ENCODE data around the gene SLC6A3.
"Not testable (repeated sequence)": the region's sequence is repeated elsewhere in the genome, so short reads cannot be mapped to it uniquely, and the experiment has no call there.

Gene SLC6A3

DNA sequence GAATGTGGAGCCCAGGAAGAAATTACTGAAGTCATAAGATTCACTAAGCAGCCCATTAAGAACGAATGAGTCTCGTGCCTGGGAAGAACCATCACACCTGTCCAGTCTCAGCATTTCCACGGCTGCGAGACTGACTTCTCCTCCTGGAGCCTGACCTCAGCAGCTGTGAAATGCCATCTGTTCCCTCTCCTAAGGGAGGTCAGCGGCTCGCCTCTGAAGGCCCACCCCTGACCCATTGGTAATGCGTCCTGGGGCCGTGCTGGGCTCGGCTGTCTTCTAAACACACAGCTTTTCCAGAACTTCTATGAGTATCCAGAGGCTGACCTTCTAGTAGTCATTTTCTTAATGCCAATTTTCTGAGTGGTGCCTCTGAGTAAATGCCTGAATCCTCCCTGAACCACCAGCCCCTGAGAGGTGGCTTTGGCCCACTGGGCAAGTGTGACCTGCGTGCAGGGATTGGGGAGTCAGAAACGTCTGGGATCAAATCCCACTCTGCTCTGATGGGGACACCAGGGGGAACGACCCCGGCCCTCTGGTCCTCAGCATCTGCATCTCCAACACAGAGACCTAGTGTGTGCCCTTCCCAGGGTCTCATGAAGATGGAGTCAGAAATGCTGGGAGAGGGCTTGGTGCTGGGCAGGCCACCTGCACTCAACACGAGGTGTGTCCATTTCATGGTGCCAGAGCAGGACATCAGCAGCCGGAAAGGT lies 5.7 kb downstream of the SLC6A3 start:
- DNase-seq, result no peak

DNA sequence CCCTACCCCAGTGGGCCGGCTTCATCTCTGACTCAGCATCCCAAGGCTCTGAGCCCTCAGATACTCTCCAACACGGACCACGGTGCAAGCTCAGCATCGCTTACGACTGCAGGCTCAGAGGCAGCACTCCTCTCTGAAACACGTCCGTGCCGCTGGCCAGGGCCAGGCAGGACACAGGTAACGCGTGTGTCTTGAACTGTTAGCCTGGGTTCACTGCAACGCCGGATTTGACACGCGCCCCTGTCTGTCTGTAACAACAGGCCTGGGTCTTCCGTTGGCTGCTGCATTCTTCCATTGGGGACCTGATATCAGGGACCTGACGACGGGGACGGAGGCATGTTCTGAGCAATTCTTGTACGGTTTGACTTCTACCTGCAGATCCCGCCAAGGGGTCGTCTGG lies 6.4 kb downstream of the SLC6A3 start:
- DNase-seq, result no peak

DNA sequence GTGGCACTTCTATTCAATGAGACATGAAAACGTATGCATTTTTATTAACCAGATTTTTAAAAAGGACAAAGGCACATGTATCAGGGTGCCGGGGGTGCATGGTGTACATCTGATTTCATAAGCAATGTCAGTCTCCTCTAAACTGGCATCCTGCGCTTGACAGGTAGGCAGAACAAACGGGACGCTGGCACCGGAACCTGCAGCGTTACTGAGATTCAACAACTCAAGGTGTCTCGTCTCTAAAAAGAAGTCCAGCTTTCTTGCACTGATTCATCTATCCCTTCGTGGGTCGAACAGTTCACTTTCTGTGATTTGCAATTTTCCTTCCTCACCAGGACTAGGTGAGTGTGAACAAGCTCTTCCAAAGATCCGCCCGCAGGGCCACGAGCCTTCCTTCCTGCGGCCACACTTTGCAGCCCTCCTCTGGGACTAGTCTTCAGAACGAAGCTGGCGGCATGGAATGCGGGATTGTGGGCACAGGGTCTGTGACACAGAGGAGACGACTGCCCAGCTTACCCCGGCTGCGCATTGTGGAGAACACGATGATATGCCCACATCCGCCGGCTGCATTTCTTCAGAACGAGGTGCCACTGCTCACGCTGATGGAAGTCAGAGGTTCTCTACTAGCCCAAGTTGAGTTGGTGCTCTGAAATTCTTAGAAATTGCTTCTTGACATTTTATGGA lies 7.2 kb downstream of the SLC6A3 start:
- DNase-seq, result no peak

DNA sequence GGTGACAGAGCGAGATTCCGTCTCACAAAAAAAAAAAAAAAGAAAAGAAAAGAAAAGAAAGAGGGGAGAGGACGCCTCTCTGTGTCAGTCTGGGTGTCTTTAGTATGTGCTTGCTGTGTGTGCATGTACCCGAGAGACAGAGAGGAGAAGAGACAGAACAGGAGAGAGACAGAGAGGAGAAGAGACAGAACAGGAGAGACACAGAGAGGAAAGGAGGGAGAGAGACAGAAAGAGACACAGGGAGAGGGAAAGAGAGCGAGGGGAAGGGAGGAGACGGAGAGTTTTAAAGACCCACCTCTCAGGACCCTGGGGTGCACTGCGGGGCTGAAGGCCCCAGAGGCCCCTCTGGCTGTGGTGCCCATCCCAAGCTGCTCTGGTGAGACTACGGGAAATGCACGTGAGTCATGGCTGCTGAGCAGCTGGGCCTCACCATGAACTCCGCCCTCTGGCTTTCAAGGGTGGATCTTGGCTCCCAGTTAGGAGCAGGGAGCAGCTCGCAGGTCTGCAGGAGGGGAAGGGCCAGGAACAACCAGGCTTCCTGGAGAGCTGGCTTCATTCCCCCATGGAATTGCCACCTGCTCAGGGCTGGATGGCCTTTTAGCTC lies 7.9 kb downstream of the SLC6A3 start:
- peak; percentile 60 for DNase-seq

DNA sequence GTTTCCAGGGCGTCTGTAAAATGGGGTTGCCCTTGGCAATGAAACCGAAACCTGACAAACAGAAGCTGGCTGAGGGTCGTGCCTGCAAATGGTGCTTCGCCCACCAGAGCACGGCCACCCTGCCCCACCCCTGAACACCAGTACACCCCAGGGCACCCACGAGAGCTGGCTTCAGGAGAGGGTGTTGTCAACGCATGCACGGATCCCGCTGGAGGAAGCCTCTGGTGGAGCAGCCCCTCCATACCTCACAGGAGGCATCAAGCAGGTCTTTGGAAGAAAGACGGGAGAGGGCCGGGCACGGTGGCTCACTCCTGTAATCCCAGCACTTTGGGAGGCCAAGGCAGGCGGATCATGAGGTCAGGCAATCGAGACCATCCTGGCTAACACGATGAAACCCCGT lies 8.6 kb downstream of the SLC6A3 start:
- no peak for DNase-seq

DNA sequence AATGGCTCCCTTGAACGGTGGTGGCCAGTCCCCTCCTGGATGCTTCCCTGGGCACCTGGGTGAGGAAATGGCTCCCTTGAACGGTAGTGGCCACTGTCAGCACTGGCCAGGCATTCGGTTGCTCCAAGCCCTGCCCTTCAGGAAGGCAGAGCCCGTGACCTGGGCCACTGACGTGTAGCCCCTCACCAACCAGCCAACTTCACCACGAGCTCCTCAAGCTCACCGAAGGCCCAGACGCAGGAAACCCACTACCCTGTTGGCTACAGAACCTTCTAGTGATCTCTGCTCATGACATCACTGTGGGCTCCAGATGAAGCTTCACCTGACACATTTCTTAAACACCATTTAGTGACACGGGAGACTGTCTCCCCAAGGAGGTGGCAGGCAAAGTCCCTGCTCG lies 9.2 kb downstream of the SLC6A3 start:
- DNase-seq, result no peak

DNA sequence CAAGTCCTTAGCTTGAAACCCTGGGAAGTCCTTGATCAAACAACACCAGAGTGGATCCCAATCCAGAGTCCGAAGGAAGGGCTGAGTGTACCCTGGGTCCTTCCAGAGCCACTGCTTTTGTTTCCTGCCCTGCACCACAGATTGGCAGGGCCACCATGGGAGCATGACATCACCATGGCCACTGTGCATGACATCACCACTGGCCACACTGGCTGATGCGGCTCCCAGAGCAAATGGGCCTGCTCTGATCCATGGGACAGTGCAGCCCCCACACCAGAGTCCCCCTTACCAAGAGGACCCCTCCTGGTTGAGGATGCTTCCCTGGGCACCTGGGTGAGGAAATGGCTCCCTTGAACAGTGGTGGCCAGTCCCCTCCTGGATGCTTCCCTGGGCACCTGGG lies 9.9 kb downstream of the SLC6A3 start:
- DNase-seq, result no peak

DNA sequence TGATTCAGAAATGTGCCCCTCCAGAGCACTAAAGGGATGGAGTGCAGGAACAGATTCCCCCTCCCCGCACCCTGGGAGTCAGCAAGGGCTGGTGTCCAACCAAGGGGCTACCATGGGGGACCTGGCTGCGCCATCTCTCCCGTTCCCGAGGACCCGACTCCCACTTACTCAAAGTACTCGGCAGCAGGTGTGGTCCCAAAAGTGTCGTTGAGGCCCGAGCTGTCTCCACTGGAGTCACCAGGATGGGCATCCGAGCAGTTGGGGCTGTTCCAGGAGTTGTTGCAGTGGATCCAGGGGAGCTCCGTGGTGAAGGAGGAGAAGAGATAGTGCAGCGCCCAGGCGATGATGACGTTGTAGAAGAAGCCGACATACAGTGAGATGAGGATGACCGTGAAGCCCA lies 12.9 kb downstream of the SLC6A3 start:
- DNase-seq, result no peak

DNA sequence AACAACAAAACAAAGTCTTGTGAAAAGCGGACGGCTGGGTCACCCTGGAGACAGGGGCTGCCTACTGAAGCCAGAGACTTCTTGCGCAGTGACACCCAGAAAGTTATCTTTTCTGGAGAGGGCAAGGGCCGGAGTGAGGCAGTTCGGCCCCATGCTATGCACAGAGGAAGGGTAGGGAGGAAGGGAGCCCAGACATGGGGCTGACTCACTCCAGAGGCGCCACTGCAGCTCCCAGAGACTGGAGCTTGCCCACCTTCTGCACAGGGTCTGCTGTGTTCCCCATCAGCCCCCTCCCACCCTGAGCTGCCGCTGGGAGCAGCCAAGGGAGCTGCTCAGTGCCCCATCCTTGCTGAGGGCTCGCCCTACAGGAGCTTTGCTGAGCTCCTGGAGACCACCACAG lies 13.3 kb downstream of the SLC6A3 start:
- DNase-seq, result no peak

DNA sequence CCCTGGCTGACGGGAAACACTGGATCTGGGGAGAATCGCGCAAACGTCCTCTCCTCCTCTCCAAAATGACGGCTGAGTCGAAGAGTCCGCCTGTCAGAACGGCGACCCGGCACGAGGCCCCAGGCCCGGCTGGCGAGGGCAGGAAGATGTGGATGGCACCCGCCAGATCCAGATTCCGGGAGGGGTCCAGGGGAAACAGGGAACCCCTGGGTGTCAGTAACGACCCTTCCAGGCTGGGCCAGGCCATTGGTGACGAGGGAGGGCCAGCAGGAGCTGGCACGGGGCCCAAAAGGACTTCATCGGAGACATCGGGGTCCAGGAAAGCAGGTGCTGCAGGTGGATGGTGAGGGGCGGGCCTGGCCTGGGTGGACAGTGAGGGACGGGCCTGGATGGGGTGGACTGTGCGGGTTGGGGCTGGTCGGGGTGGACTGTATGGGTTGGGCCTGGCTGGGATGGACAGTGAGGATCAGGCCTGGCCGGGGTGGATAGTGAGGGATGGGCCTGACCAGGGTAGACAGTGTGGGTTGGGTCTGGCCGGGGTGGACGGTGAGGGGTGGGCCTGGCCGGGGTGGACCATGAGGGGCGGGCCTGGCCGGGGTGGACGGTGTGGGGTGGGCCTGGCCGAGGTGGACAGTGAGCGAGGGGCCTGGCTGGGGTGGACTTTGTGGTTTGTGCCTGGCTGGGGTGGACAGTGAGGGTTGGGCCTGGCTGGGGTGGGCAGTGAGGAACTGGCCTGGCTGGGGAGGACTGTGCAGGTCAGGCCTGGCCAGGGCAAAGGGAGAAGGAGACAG lies 14.0 kb downstream of the SLC6A3 start:
- DNase-seq, result no peak

DNA sequence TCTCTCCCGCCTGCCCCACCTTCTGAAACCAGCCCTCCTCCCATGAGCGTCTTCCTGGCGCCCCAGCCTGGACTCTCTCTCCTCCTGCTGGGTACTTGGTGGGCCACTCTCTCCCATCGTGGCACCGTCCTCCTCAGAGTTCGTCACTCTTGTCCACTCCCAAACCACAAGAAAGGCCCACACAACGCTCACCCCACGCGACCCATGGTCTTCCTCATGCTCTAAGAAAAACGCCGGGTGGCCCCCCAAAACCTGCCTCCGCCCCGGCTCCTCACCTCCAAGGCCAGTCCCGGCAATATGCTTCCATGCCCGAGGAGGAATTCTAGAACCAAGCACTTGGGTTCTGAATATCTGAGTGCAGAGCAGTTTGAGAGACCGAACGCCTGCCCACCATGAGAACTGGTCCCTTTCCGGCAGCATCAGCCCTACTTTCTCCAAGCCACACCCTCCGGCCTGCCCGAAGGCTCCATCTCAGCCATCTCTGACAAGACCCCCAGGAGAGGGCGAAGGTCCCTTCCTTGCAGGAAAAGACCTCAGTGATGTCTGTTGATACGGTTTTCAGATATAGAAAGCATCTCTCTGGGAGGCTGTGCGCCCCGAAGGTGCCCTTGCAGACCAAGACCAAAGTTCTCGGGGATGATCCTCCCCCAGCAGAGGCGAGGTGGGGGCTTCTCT lies 15.0 kb downstream of the SLC6A3 start:
- DNase-seq, result no peak

DNA sequence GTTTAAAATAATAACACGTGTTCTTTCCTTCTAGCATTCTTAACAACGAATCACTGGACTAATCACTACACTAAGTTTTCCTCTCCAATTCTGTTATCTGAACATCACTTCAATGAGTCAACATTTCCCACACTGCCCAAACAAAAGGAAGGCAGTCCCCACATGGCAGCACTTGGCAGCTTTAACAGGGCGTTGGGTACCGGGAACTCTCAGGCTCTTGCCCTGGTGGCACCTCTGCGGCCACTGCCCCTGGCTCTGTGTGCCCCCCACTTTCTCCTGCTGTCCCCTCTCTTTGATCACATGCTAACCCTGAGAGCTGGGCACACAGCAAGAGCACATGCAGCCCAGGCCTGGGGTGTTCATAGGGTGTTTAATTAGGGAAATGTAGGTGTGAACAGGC lies 15.7 kb downstream of the SLC6A3 start:
- no peak for DNase-seq

DNA sequence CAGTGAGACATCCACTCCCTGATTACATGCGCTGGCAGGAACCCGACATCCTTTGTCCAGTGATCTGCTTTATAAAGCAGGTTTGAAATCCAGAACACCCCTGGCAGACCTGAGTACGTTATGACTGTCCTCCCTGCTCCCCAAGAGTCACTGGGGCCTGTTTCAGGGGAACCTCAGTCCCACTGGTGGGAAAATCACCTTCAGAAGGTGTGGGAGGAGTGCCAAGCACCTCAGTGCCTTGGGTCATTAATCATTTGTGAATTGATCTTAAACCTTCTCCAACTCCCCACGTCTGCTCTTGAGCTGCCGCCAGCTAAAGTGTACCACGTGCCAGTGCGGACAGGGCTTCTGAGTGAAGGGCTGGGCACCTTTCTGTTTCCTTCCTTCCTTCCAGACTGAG lies 16.2 kb downstream of the SLC6A3 start:
- no peak for DNase-seq

DNA sequence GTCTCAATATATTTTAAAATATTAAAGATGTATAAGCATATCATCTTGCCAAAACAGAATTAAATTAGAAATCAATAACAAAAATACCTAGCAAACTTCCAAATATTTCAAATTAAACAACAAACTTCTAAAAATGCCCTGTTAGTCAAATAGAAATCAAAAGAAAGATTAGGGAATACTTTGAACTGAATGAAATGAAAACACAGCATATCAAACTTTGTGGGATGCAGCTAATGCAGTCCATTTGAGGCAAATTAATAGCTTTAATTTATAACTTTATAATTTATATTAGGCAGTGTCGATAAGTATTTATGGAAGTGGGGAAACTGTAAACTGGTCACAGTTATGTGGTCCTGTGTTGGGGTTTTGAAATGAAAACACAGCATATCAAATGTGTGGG lies 17.1 kb downstream of the SLC6A3 start:
- no peak for DNase-seq

DNA sequence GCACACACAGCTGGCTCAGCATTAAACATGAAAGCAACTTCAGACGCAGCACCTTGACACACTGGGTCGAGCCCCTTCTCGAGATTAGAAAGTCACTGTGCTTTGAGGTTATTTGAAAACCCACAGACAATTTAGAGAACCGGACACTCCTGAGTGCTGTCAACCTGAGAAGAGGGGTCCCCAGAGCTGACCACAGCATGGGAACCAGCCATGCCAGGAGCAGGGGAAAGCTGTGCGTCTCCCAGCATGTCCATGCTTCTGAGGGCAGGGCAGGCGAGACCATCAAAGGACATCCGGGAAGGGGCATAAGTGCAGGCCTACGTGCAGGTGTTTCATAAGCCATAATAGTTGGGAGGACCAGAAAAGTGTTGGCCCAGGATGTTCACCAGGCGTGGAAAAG lies 20.5 kb downstream of the SLC6A3 start:
- no peak for DNase-seq

DNA sequence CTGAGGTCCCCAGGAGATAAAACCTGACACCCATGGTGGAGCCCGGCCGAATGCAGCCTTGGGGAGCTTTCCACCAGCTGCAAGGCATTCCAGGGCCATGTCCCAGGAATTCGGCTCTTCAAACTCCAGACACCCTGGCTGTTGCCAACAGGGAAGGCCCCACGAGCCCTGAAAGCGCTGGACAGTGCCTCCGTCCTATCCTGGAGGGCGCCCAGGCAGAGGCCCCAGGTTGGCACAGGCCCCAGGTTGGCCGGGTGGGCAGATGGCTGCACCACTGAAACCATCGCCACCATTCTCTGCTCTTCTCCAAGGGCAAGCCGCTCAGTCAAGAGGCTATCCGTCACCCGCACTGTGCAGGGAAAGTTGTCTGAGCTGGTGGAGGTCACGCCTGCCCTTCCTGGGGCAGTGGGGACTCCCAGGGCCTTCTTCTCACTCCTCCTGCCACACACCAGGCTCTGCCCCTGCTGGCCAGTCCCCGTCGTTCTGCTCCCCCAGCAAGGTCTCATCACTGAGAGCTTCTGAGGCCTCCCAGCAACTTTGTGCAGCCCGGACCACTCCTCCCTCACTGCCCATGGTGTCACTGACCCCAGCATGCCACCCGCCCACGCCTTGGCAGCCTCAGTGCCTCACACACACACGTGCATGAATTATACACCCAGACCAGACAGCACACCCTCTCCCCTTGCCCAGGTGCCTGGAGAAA lies 21.2 kb downstream of the SLC6A3 start:
- no peak for DNase-seq

DNA sequence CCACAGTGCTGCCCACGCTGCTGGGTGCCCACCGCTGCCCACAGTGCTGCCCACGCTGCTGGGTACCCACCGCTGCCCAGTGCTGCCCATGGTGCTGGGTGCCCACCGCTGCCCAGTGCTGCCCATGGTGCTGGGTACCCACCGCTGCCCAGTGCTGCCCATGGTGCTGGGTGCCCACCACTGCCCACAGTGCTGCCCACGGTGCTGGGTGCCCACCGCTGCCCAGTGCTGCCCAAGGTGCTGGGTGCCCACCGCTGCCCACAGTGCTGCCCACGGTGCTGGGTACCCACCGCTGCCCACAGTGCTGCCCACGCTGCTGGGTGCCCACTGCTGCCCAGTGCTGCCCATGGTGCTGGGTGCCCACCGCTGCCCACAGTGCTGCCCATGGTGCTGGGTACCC lies 22.7 kb downstream of the SLC6A3 start:
- not testable (repeated sequence) for DNase-seq

DNA sequence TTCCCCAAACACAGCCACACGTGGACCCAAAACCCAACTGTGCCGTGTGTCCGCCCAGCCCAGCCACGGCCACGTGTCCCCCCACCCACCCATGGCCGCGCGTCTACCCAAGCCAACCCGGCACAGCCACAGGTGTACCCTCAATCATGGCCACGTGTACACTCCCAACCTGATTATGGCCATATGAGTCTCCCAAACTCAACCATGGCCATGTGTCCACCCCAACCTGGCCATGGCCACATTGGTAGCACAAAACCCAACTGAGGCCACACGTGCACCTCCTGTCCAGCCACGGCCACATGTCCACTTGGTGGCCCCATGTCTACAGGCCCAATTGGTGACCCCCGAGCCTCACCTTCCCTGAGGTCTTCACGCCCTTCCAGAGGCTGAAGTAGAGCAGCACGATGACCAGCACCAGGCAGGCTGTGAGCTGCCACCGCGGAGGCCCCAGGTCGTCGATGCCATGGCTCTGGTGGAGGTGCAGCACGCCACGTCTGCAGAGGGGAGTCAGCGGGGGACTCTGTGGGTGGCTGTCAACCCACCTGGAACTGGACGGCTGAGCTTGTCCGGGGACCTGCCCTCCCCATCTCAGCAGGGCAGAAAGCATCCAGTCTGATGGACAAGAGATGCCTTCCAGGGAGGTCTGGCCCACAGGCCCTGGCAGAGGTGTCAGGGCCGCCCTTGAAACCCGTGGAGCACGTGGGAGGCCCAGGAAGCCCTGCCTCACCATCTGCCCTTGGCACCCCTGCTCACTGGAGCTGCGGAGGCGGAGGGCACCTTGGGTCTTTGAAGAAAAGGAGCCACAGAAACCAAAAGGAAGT lies 23.5 kb downstream of the SLC6A3 start:
- DNase-seq, result no peak

DNA sequence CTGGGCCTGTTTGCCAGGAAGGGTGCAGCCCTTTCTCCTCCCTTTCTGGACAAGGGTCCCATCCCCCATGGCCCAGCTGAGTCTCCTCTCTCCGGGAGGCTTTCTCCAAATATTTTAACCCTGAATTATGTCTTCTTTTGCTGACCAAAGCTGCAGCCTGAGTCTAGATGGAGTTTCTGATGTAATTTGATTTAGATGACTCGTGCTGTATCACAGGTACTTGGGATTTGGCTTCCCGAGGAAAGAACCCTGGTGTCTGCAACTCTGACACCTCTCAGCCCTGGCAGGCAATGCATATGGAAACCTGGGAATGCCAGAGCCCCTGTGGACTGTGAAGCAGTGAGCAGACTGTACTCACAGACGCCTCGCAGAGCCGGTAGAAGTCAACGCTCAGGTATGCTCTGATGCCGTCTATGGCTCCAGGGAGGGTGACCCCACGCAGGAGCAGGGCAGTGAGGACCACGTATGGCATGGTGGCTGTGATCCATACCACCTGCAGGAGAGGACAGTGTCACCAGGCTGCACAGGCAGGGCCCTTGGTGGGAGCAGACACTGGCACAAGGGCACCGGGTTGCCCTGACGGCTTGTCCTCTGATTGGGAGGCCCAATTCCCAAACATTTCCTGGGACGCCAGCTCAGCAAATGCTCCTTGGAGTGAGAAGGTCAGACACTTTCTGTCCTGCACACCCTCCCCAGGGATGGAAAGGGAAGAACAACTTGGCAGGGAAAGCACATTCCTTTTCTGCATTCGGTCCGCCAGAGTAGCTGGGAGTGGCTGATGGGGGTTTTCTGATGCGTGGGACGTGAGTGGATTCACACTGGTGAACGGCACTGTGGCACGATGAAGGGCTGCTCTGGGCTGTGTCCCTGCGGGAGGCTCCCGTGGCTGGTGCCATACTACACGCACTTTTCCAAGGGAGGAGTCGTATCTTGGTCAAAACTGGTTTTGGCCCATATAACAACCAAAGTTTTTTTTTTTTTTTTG lies 24.7 kb downstream of the SLC6A3 start:
- no peak for DNase-seq
